Measurements from ENCODE around the gene BPIFA2.

Gene BPIFA2

GRCh38 chr20:33203444-33203843, 35.5 kb downstream of the BPIFA2 start:
- no peak for DNase-seq

GRCh38 chr20:33209789-33210188, 41.8 kb downstream of the BPIFA2 start:
- DNase-seq = peak; percentile 12 to 24

- DNase-seq = no peak
Measured at GRCh38 chr20:33210371-33210770, 42.4 kb downstream of the BPIFA2 start.

- DNase-seq = peak in 1 of 2 donors; percentile 3
Measured at GRCh38 chr20:33211817-33212424, 44.0 kb downstream of the BPIFA2 start.

- no peak for DNase-seq
Measured at GRCh38 chr20:33217052-33217451, 49.1 kb downstream of the BPIFA2 start, which contains the start of gene BPIFA3. BPIFA3 (plus strand) TSS chr20:33217352; CDS start chr20:33217537, 185 bp downstream.

- DNase-seq = no peak
Measured at GRCh38 chr20:33224399-33224798, 56.4 kb downstream of the BPIFA2 start.

GRCh38 chr20:33229843-33230242, 61.9 kb downstream of the BPIFA2 start:
- DNase-seq = no peak

Measured in hippocampal formation (tissue), 2 donors.